ENCODE data around the gene TBL1X.

DNA sequence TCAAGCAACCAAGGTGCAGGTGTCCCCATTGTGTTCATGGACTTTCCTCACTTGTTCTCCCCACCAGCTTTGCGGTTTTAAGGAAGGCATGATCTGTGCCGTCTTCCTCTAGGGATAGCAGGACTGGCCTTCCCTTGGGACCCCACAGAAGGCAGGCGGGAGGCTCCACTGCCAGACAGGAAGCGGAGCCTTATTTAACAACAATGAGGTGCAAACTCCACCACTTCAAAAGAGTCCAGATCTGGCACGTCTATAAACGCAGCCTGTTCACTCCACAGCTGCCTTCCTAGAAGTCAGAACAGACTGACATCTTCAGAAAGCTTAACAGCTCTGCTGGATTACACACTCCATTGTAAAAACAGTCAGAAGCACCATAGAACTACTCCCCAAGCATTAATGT is 302.5 kb downstream of the TBL1X start:
- TF ChIP-seq POLR2A (IDR thresholded peaks at IDR 0.05; ENCODE audit: low read length) = no peak
- no peak for TF ChIP-seq GATA1 (IDR thresholded peaks at IDR 0.05; ENCODE audit: low read depth, low read length)
